Left ventricle myocardium superior (tissue), 1 donor: ENCODE measurements around the gene CHIC1. TPM values are rescaled to one million over a fixed set of nuclear protein-coding genes. Genes with fewer than 3 reads are reported as not detected.
"Not testable (repeated sequence)": the region's sequence is repeated elsewhere in the genome, so short reads cannot be mapped to it uniquely, and the experiment has no call there.

Source experiments
- ATAC-seq: fragments of 200-7000 bp; cut with Tn5 transposase; one replicate; pipeline ENCODE4 v1.9.1; 2020; ENCODE audit warnings: mild to moderate bottlenecking, moderate library complexity
- DNase-seq: peaks from one replicate; pipeline ENCODE4 v3.0.0-alpha.2; 2020
- intact Hi-C: fragments of 100-400 bp; cut with micrococcal nuclease; formaldehyde crosslinking; loops from one replicate; pipeline ENCODE4 v1.11.0; 2022
- total RNA-seq: library from RNA; stranded (reverse); fragmentation: NEBNext Ultra II Directional; extraction: Animal tissue kit (Norgen Biotek cat#: 25700); gene quantifications from one replicate; pipeline ENCODE4 v1.2.1, GENCODE V29; 2021
- donor health status: DM: no; HTN: yes; CAD: no; lungs with severe emphysema.

The CHIC1 gene
- total RNA-seq, 1 donor from 2014 or later = 11.4 TPM

GRCh38 chrX:73683236-73683859 lies 120.4 kb downstream of the CHIC1 start:
- ATAC-seq = no peak
- intact Hi-C loops = no loop called here
- DNase-seq = no peak

- DNase-seq, ATAC-seq, intact Hi-C loops: not testable (repeated sequence)
Measured at GRCh38 chrX:73707014-73707413, 144.0 kb downstream of the CHIC1 start.

GRCh38 chrX:73728602-73729001 lies 165.6 kb downstream of the CHIC1 start:
- ATAC-seq (no peak), DNase-seq (no peak)
- intact Hi-C loops = no loop called here

Other genes starting within 250 kb of the CHIC1 start
- gene CDX4, start 116.1 kb upstream of the CHIC1 start, total RNA-seq = not detected